Kidney (tissue), 14 donors: Measurements from ENCODE around the gene ZSCAN5A. TPM values are rescaled to one million over a fixed set of nuclear protein-coding genes. Genes with fewer than 3 reads are reported as not detected.
"Not testable (repeated sequence)": the region's sequence is repeated elsewhere in the genome, so short reads cannot be mapped to it uniquely, and the experiment has no call there.

Experiments
- DNase-seq, 5 donors: peaks; one replicate each; pipeline ENCODE4 v3.0.0-alpha.2; 2013 to 2020
- FAIRE-seq: peaks from 2 replicates; lab custom pipeline; 2012; peaks lifted over from hg19 to GRCh38; lab: Jason Lieb, UNC
- H3K27ac ChIP-seq, 2 donors: one replicate each; pipeline ENCODE4 v1.7.0; 2013; ENCODE audit warnings: low read depth in 2 of 2, low read length in 2 of 2, inconsistent platforms in 1 of 2
- H3K27me3 ChIP-seq: one replicate; pipeline ENCODE4 v1.7.1; 2013; ENCODE audit warnings: low read length, inconsistent platforms; ENCODE audit not compliant: control insufficient read depth, insufficient read depth
- H3K36me3 ChIP-seq, 3 donors: one replicate each; pipeline versions ENCODE4 v1.7.0 to v1.7.1; 2013; ENCODE audit warnings: low read length in 3 of 3, control low read depth in 1 of 3, inconsistent platforms in 1 of 3; ENCODE audit not compliant: insufficient read depth in 3 of 3, control insufficient read depth in 2 of 3
- H3K4me1 ChIP-seq, 3 donors: one replicate each; pipeline versions ENCODE4 v1.7.0 to v1.7.1; 2013; ENCODE audit warnings: low read length in 3 of 3, inconsistent platforms in 1 of 3, low read depth in 1 of 3; ENCODE audit not compliant: control insufficient read depth in 2 of 3, insufficient read depth in 2 of 3
- H3K4me3 ChIP-seq, 3 donors: one replicate each; pipeline versions ENCODE4 v1.7.0 to v1.8.1; 2013; ENCODE audit warnings: low read length in 3 of 3, control low read depth in 1 of 3, inconsistent platforms in 1 of 3
- H3K9ac ChIP-seq, 3 donors: one replicate each; pipeline versions ENCODE4 v1.7.0 to v1.7.1; 2013; ENCODE audit warnings: low read length in 3 of 3, control low read depth in 1 of 3, inconsistent platforms in 1 of 3
- H3K9me3 ChIP-seq, 3 donors: one replicate each; pipeline versions ENCODE4 v1.7.0 to v1.7.1; 2013; ENCODE audit warnings: low read length in 3 of 3, control low read depth in 1 of 3, inconsistent platforms in 1 of 3; ENCODE audit not compliant: control insufficient read depth in 2 of 3, insufficient read depth in 1 of 3
- CTCF ChIP-seq: IDR thresholded peaks from 3 replicates; pipeline ENCODE4 v1.5.1; 2012; ENCODE audit warnings: mild to moderate bottlenecking, moderate library complexity, borderline replicate concordance; ENCODE audit not compliant: insufficient read depth; ENCODE audit errors: extremely low read depth
- intact Hi-C: fragments of 100-400 bp; cut with DNase I; formaldehyde crosslinking; loops from one replicate; pipeline ENCODE4 v1.11.1; 2022
- polyA plus RNA-seq: library from polyadenylated mRNA; stranded (reverse); fragments of 350-450 nt; fragmentation: Illumina TruSeq; extraction: RNeasy Lipid Tissue Mini Kit (QIAGEN cat#74804); gene quantifications from one replicate; pipeline ENCODE4 v1.2.3, GENCODE V29; 2014; ENCODE audit warnings: low read depth, low replicate concordance; ENCODE audit not compliant: insufficient read depth
- total RNA-seq: library from RNA; stranded (reverse); fragmentation: NEBNext Ultra II Directional; extraction: Animal tissue kit (Norgen Biotek cat#: 25700); gene quantifications from one replicate; pipeline ENCODE4 v1.2.1, GENCODE V29; 2021
- donor health status: control.
- donor health status: control.
- donor health status: control.
- donor health status: control.
- donor health status: control.
- donor health status: DM: yes; HTN: yes; CAD: no.
- donor health status: Normal renal cell carcinoma (clear cell type).

The ZSCAN5A gene
- total and polyA plus RNA-seq, 2 donors from 2014 or later, result 11.9 to 18.1 TPM

- H3K4me1 ChIP-seq, result peaks cover 3 to 11% (median 6%) of the 10 kb centered on the region in 3 donors
- H3K4me3 ChIP-seq, result no peak overlapping the region
- H3K27ac ChIP-seq, result no peak overlapping the region
- H3K27me3 ChIP-seq, result no peaks in the 10 kb centered on the region
- H3K36me3 ChIP-seq, result peaks cover 0 to 10% (median 8%) of the 10 kb centered on the region in 3 donors
- intact Hi-C loops, result no loop called here
- no peak overlapping the region for H3K9ac ChIP-seq
- no peaks in the 10 kb centered on the region for H3K9me3 ChIP-seq
- peak in 1 of 5 donors; percentile 37 for DNase-seq
- no peak for FAIRE-seq
- peak; percentile 28 for TF ChIP-seq CTCF
Observed at GRCh38 chr19:56309511-56310185, 5.0 kb downstream of the ZSCAN5A start.

- H3K9ac ChIP-seq, result no peak overlapping the region
- no peak for TF ChIP-seq CTCF
- H3K36me3 ChIP-seq, result peaks cover 0 to 10% (median 8%) of the 10 kb centered on the region in 3 donors
- DNase-seq, result no peak
- no peak for FAIRE-seq
- peaks cover 0 to 8% (median 3%) of the 10 kb centered on the region in 3 donors for H3K4me1 ChIP-seq
- H3K4me3 ChIP-seq, result no peak overlapping the region
- no peaks in the 10 kb centered on the region for H3K9me3 ChIP-seq
- H3K27me3 ChIP-seq, result no peaks in the 10 kb centered on the region
- H3K27ac ChIP-seq, result no peak overlapping the region
- intact Hi-C loops, result no loop called here
Observed at GRCh38 chr19:56308792-56309191, 5.8 kb downstream of the ZSCAN5A start.

GRCh38 chr19:56307062-56307461 lies 7.6 kb downstream of the ZSCAN5A start:
- H3K4me1 ChIP-seq, H3K9me3 ChIP-seq, H3K4me3 ChIP-seq, H3K27me3 ChIP-seq, FAIRE-seq, H3K27ac ChIP-seq, H3K36me3 ChIP-seq, H3K9ac ChIP-seq, intact Hi-C loops: not testable (repeated sequence)
- DNase-seq, result peak in 1 of 5 donors; percentile 64

- H3K9me3 ChIP-seq, result no peaks in the 10 kb centered on the region
- no peak overlapping the region for H3K27ac ChIP-seq
- FAIRE-seq, result no peak
Observed at GRCh38 chr19:56306016-56306415, 8.6 kb downstream of the ZSCAN5A start.

More at GRCh38 chr19:56306016-56306415, 8.6 kb downstream of the ZSCAN5A start:
- H3K36me3 ChIP-seq, result peaks cover 3 to 10% (median 4%) of the 10 kb centered on the region in 3 donors
- DNase-seq, result peak in 3 of 5 donors; percentile 23 to 78 (median 34)
- no peaks in the 10 kb centered on the region for H3K4me1 ChIP-seq
- intact Hi-C loops, result no loop called here
- no peak for TF ChIP-seq CTCF
- no peaks in the 10 kb centered on the region for H3K27me3 ChIP-seq
- no peak overlapping the region for H3K9ac ChIP-seq
- H3K4me3 ChIP-seq, result peak overlapping the region in 1 of 3 donors; percentile 16
